GM12875 (cell line): ENCODE results near the gene HIRA.
A peak's percentile ranks its signal among the peaks of the same experiment; 100 is the strongest.
"Not testable (repeated sequence)": the region's sequence is repeated elsewhere in the genome, so short reads cannot be mapped to it uniquely, and the experiment has no call there.

Experiments used
- H3K4me3 ChIP-seq: one replicate; pipeline ENCODE4 v1.5.1; 2011; ENCODE audit warnings: low read depth, low read length, control low read depth
- CTCF ChIP-seq: IDR thresholded peaks from 2 replicates; pipeline ENCODE4 v1.5.1; 2011; ENCODE audit warnings: low read depth, mild to moderate bottlenecking, control low read depth, inconsistent platforms, low read length, moderate library complexity, borderline replicate concordance; ENCODE audit not compliant: insufficient read depth

Gene HIRA

GRCh38 chr22:19440411-19441195, 9.1 kb upstream of the HIRA start:
- no peak overlapping the region for H3K4me3 ChIP-seq
- TF ChIP-seq CTCF, result no peak

DNA sequence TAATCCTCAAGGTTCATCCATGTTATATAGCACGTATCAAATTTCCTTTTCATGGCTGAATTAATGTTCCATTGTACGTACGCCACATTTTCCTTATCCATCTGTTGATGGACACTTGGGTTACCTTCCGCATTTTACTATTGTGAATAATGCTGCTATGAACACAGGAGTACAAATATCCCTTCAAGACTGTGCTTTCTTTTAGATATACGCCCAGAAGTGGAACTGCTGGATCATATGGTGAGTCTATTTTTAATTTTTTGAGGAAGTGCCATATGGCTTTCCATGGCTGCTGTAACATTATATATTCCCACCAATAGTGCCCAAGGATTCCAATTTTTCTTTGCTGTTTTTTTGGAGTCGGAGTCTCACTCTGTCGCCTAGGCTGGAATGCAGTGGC, 6.8 kb upstream of the HIRA start:
- TF ChIP-seq CTCF, result no peak
- no peak overlapping the region for H3K4me3 ChIP-seq

DNA sequence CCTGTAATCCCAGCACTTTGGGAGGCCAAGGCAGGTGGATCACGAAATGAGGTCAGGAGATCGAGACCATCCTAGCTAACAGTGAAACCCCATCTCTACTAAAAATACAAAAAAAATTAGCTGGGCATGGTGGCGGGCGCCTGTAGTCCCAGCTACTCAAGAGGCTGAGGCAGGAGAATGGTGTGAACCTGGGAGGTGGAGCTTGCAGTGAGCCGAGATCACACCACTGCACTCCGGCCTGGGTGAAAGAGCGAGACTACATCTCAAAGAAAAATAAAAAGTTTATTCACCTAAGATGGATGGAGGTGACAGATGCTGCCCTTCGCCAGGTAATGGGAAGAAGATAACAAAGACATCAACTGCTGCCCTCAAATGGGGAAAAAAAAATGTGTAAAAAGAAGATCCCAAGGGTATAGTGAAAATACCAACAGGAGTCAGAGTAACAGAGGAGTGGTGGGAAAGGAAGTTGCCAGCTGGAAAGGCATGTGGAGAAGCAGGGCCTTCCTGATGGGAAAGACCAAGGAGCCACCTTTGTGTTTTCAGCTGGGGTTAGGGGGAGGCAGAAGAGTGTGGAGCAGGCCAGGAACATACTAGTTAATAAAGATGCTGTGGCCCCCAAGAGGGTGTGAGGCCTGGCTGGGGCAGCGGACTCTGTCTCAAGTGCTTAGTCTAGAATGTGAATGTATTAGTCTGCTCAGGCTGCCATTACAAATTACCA, 5.1 kb upstream of the HIRA start:
- H3K4me3 ChIP-seq, result not testable (repeated sequence)

DNA sequence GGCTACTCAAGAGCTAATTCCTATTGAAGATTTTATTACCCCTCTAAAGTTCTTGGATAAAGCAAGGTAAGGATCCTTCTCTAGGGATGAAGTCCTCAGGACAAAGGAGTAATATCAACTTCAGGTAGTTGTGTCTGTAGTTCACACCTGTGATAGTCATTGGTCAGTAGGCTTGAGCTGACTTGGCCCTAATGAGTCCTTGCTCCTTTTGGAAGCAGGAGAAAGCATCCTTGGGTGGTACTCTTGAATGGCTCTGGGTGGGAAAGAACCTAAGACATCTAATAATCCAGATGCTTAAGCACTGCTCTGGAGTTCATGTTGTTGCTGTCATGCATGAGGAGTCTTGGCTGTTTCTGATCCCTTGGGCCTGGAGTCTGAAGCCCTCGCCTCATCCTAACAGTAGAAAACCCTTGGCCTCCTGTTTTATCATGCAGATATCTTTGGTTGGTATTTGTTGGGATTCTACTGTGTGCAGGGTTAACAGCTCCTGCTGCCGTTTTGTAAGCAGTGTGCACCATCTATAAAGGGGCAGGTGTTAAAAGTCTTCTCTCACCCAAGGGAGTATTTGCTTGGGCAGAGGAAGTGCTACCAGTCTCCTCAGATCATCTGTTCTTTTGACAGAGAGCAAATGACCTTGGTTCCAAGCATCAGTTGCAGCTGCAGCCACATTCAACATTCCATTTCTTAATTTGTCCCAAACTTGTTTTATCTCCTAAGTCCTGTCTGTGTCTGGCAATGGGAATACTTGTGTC, 3.5 kb upstream of the HIRA start:
- no peak overlapping the region for H3K4me3 ChIP-seq
- TF ChIP-seq CTCF, result no peak

GRCh38 chr22:19434401-19434800, 2.9 kb upstream of the HIRA start:
- no peak for TF ChIP-seq CTCF
- H3K4me3 ChIP-seq, result no peak overlapping the region

DNA sequence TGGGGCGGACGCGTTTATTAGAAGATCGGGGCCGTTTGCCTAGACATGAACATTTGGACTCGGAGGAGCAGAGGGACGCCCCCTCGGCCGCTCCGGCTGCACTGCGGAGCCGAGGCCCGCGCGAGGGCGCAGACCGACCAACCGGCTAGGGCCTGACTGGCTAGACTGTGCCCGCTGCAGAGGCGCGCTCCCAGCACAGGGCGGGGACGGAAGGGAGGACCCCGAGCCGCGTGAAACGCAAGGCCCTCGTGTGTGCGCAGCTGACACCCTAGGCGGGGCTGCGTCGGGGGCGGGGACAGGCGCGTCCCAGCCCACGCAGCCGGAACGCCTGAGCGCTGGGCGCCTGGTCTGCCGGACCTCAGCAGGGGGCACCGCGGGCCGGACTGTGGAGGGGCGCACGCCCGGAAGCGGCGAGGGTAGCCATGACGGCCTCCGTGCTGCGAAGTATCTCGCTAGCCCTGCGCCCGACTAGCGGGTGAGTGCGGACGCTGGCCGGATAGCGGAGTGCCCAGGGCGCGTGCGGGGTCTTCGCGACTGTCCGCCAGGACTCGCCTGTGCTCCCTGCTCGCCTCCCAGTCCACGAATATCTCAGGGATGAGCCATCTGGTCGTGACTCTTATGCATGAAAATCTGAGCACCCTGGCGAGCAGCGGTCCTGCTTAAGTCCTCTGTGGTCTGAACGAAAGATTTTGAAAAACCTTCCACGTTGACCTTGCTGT, 759 bp upstream of the HIRA start, which contains the start of gene MRPL40:
Gene MRPL40 (plus strand): TSS at position 413 of the 719 bp plus-strand sequence. CDS start 10 bp downstream, at position 423.
- no peak for TF ChIP-seq CTCF
- H3K4me3 ChIP-seq, result peak within 1 kb of the TSS; percentile 92

GRCh38 chr22:19430890-19431541, 517 bp downstream of the HIRA start:
- peak overlapping the region; percentile 92 for H3K4me3 ChIP-seq
- no peak for TF ChIP-seq CTCF
